SHP77 (cell line): Measurements from ENCODE around the gene NECTIN4.
"Not testable (repeated sequence)": the region's sequence is repeated elsewhere in the genome, so short reads cannot be mapped to it uniquely, and the experiment has no call there.

ENCODE experiments used
- DNase-seq, 2 experiments: peaks; one replicate each; lab custom pipeline; 2025; lab: John Stamatoyannopoulos, UW

NECTIN4 gene

GRCh38 chr1:161082996-161083747, 6.2 kb downstream of the NECTIN4 start:
- DNase-seq, result peak in 1 of 2 experiments; percentile 6

- no peak for DNase-seq
Observed at GRCh38 chr1:161082483-161082882, 6.9 kb downstream of the NECTIN4 start.

- no peak for DNase-seq
Observed at GRCh38 chr1:161081519-161081918, 7.8 kb downstream of the NECTIN4 start.

- DNase-seq, result no peak
Observed at GRCh38 chr1:161080441-161081405, 8.6 kb downstream of the NECTIN4 start.

GRCh38 chr1:161079436-161080110, 9.8 kb downstream of the NECTIN4 start:
- DNase-seq, result no peak

- DNase-seq, result no peak
Observed at GRCh38 chr1:161077426-161077825, 11.9 kb downstream of the NECTIN4 start.

- DNase-seq, result no peak
Observed at GRCh38 chr1:161076410-161076809, 12.9 kb downstream of the NECTIN4 start.

- peak in 1 of 2 experiments; percentile 41 for DNase-seq
Observed at GRCh38 chr1:161074676-161075368, 14.5 kb downstream of the NECTIN4 start.

GRCh38 chr1:161073474-161074121, 15.8 kb downstream of the NECTIN4 start:
- no peak for DNase-seq

- DNase-seq, result no peak
Observed at GRCh38 chr1:161072751-161073449, 16.5 kb downstream of the NECTIN4 start.

GRCh38 chr1:161071886-161072371, 17.4 kb downstream of the NECTIN4 start:
- peak; percentile 31 to 38 for DNase-seq

- DNase-seq, result no peak
Observed at GRCh38 chr1:161070761-161071160, 18.6 kb downstream of the NECTIN4 start.

GRCh38 chr1:161069731-161070270, 19.6 kb downstream of the NECTIN4 start, which contains the start of gene ARHGAP30:
Gene ARHGAP30 (minus strand): TSS chr1:161069891. CDS start chr1:161069624, 267 bp downstream.
- DNase-seq, result no peak

GRCh38 chr1:161069241-161069640, 20.1 kb downstream of the NECTIN4 start:
- DNase-seq, result no peak

GRCh38 chr1:161068306-161069234, 20.8 kb downstream of the NECTIN4 start:
- no peak for DNase-seq

GRCh38 chr1:161066694-161067093, 22.7 kb downstream of the NECTIN4 start:
- no peak for DNase-seq

- not testable (repeated sequence) for DNase-seq
Observed at GRCh38 chr1:161065681-161066080, 23.7 kb downstream of the NECTIN4 start.

- not testable (repeated sequence) for DNase-seq
Observed at GRCh38 chr1:161063936-161064335, 25.4 kb downstream of the NECTIN4 start.

- DNase-seq, result no peak
Observed at GRCh38 chr1:161061419-161061818, 27.9 kb downstream of the NECTIN4 start.
